IMR-90 (cell line): ENCODE results near the gene TMEM72. TPM values are rescaled to one million over a fixed set of nuclear protein-coding genes. Genes with fewer than 3 reads are reported as not detected.

Experiments used
- ATAC-seq: fragments of 200-7000 bp; cut with Tn5 transposase; 2 replicates; pipeline ENCODE4 v1.9.1; 2020; ENCODE audit warnings: low read depth, mild to moderate bottlenecking, moderate library complexity
- BruUV-seq: library from RNA; stranded (reverse); fragments of 400-500 nt; replicated peaks from 2 replicates; lab custom pipeline; 2021; lab: Mats Ljungman, UMichigan
- CTCF ChIA-PET: fragments of 300-600 bp; formaldehyde crosslinking; extraction: SDS; loops from one replicate; lab custom pipeline; 2021; ENCODE audit warnings: antibody characterized with exemption; lab: Yijun Ruan, JAX
- POLR2A ChIA-PET: fragments of 300-600 bp; sonication (Branson Sonifier 250); formaldehyde crosslinking; loops from one replicate; lab custom pipeline; 2022; ENCODE audit warnings: antibody characterized with exemption; ENCODE audit not compliant: unreplicated experiment; lab: Charles Lee
- DNase-seq: peaks from one replicate; pipeline ENCODE4 v3.0.0; 2013
- H2AFZ ChIP-seq: replicated peaks from 2 replicates; pipeline ENCODE3; 2013; ENCODE audit warnings: low read length, mild to moderate bottlenecking; ENCODE audit not compliant: poor library complexity
- H2AK5ac ChIP-seq: 2 replicates; pipeline ENCODE4 v1.6.1; 2013; ENCODE audit warnings: low read depth, low read length, inconsistent platforms
- H2AK9ac ChIP-seq: replicated peaks from 2 replicates; pipeline ENCODE3; 2013; ENCODE audit warnings: mild to moderate bottlenecking, low read depth, low read length, moderate library complexity; ENCODE audit not compliant: poor library complexity
- H2BK120ac ChIP-seq: 2 replicates; pipeline ENCODE4 v1.6.1; 2013; ENCODE audit warnings: low read depth, low read length, inconsistent platforms
- H2BK15ac ChIP-seq: 3 replicates; pipeline ENCODE4 v1.6.1; 2013; ENCODE audit warnings: low read depth, low read length, inconsistent platforms
- H2BK20ac ChIP-seq: 2 replicates; pipeline ENCODE4 v1.6.1; 2013; ENCODE audit warnings: low read depth, mild to moderate bottlenecking, inconsistent platforms, low read length, moderate library complexity
- H2BK5ac ChIP-seq: 2 replicates; pipeline ENCODE4 v1.6.1; 2013; ENCODE audit warnings: mild to moderate bottlenecking, low read depth, low read length, inconsistent platforms; ENCODE audit not compliant: poor library complexity, severe bottlenecking
- H3K14ac ChIP-seq: replicated peaks from 2 replicates; pipeline ENCODE4 v1.6.1; 2013; ENCODE audit warnings: low read depth, low read length, inconsistent platforms
- H3K18ac ChIP-seq: 2 replicates; pipeline ENCODE4 v1.6.1; 2013; ENCODE audit warnings: low read depth, low read length, control low read depth
- H3K23ac ChIP-seq: 2 replicates; pipeline ENCODE4 v1.6.1; 2013; ENCODE audit warnings: low read depth, low read length, inconsistent platforms
- H3K27ac ChIP-seq: 2 replicates; pipeline ENCODE4 v1.5.1; 2013; ENCODE audit warnings: mild to moderate bottlenecking, control low read depth, low read length; ENCODE audit not compliant: insufficient read depth
- H3K27me3 ChIP-seq: 2 replicates; pipeline ENCODE4 v1.6.1; 2013; ENCODE audit warnings: low read length; ENCODE audit not compliant: control insufficient read depth, insufficient read depth
- H3K36me3 ChIP-seq: 2 replicates; pipeline ENCODE4 v1.6.1; 2013; ENCODE audit warnings: low read length, mixed read lengths; ENCODE audit not compliant: control insufficient read depth, insufficient read depth
- H3K4ac ChIP-seq: 2 replicates; pipeline ENCODE4 v1.6.1; 2013; ENCODE audit warnings: low read depth, low read length, inconsistent platforms
- H3K4me1 ChIP-seq: 2 replicates; pipeline ENCODE4 v1.6.1; 2013; ENCODE audit warnings: low read length, mixed read lengths; ENCODE audit not compliant: control insufficient read depth, insufficient read depth
- H3K4me2 ChIP-seq: 2 replicates; pipeline ENCODE4 v1.6.1; 2013; ENCODE audit warnings: low read depth, mild to moderate bottlenecking, control low read depth, low read length, moderate library complexity
- H3K4me3 ChIP-seq: 2 replicates; pipeline ENCODE4 v1.5.1; 2013; ENCODE audit warnings: low read depth, mild to moderate bottlenecking, control low read depth, low read length, moderate library complexity; ENCODE audit not compliant: insufficient read depth
- H3K56ac ChIP-seq: 2 replicates; pipeline ENCODE4 v1.6.1; 2013; ENCODE audit warnings: low read length, inconsistent platforms; ENCODE audit not compliant: insufficient read depth; ENCODE audit errors: extremely low read depth
- H3K79me1 ChIP-seq, 2 experiments: 2 replicates each; pipeline ENCODE4 v1.6.1; 2013; ENCODE audit warnings: low read length in 2 of 2, inconsistent platforms in 1 of 2, low read depth in 1 of 2
- H3K9ac ChIP-seq: 2 replicates; pipeline ENCODE4 v1.6.1; 2013; ENCODE audit warnings: low read depth, low read length, control low read depth
- H3K9me1 ChIP-seq: 2 replicates; pipeline ENCODE4 v1.6.1; 2013; ENCODE audit warnings: low read length, inconsistent platforms; ENCODE audit not compliant: insufficient read depth
- H3K9me3 ChIP-seq: 2 replicates; pipeline ENCODE4 v1.6.1; 2013; ENCODE audit warnings: low read length; ENCODE audit not compliant: control insufficient read depth, insufficient read depth
- H4K20me1 ChIP-seq: 2 replicates; pipeline ENCODE4 v1.6.1; 2013; ENCODE audit warnings: low read length, inconsistent platforms; ENCODE audit not compliant: insufficient read depth
- H4K5ac ChIP-seq: 2 replicates; pipeline ENCODE4 v1.6.1; 2013; ENCODE audit warnings: mild to moderate bottlenecking, low read depth, low read length, control low read depth
- H4K8ac ChIP-seq, 2 experiments: 2 replicates each; pipeline ENCODE4 v1.6.1; 2013; ENCODE audit warnings: low read depth in 2 of 2, low read length in 2 of 2, control low read depth in 1 of 2, inconsistent platforms in 1 of 2
- H4K91ac ChIP-seq: 2 replicates; pipeline ENCODE4 v1.6.1; 2013; ENCODE audit warnings: low read depth, low read length, inconsistent platforms; ENCODE audit not compliant: insufficient read depth
- CEBPB ChIP-seq: IDR thresholded peaks from 2 replicates; pipeline ENCODE4 v1.6.1; 2012; ENCODE audit warnings: low read depth, low read length, improper control_type of control experiment
- ELK1 ChIP-seq: fragments of 150-350 bp; IDR thresholded peaks from 2 replicates; pipeline ENCODE4 v1.6.1; 2016; ENCODE audit warnings: low read depth, mild to moderate bottlenecking, low read length, moderate library complexity, borderline replicate concordance
- MAFK ChIP-seq: IDR thresholded peaks from 2 replicates; pipeline ENCODE4 v1.6.1; 2012; ENCODE audit warnings: low read depth, low read length, improper control_type of control experiment
- MAZ ChIP-seq: IDR thresholded peaks from 2 replicates; pipeline ENCODE4 v1.6.1; 2012; ENCODE audit warnings: low read depth, mild to moderate bottlenecking, low read length, improper control_type of control experiment, moderate library complexity, borderline replicate concordance
- MXI1 ChIP-seq: IDR thresholded peaks from 2 replicates; pipeline ENCODE4 v1.6.1; 2012; ENCODE audit warnings: low read depth, mild to moderate bottlenecking, low read length, moderate library complexity, borderline replicate concordance
- NFE2L2 ChIP-seq: fragments of 150-350 bp; IDR thresholded peaks from 2 replicates; pipeline ENCODE4 v1.6.1; 2016; ENCODE audit warnings: low read depth, mild to moderate bottlenecking, low read length
- POLR2A ChIP-seq: IDR thresholded peaks from 2 replicates; pipeline ENCODE4 v1.6.1; 2012; ENCODE audit warnings: mild to moderate bottlenecking, low read depth, low read length
- SMC3 ChIP-seq: fragments of 150-350 bp; IDR thresholded peaks from 2 replicates; pipeline ENCODE4 v1.6.1; 2016; ENCODE audit warnings: low read depth, mild to moderate bottlenecking, antibody characterized with exemption, low read length, moderate library complexity
- WGBS, 2 experiments: methylation state at CpG; one replicate each; pipeline versions ENCODE4 v1.1.5 to v1.1.7; 2013; ENCODE audit warnings: missing lambda C conversion rate in 2 of 2; ENCODE audit not compliant: insufficient read length in 1 of 2; ENCODE audit errors: extremely low coverage in 2 of 2; 5-methylcytosine and 5-hydroxymethylcytosine counted together
- dilution Hi-C: fragments of 300-500 bp; cut with HindIII; formaldehyde crosslinking; loops from one replicate; pipeline ENCODE4 v1.14.3; 2018; ENCODE audit warnings: low sequenced_read_pairs; ENCODE audit not compliant: unreplicated experiment
- in situ Hi-C: fragments of 300-500 bp; cut with MboI; formaldehyde crosslinking; loops from 3 replicates; pipeline ENCODE4 v1.14.3; 2019; ENCODE audit warnings: low sequenced_read_pairs, inconsistent platforms, mixed read lengths
- intact Hi-C: fragments of 100-400 bp; cut with micrococcal nuclease; formaldehyde crosslinking; loops from 2 replicates; pipeline ENCODE4 v1.10.0; 2022
- polyA plus RNA-seq, 3 experiments: library from polyadenylated mRNA; depleted of rRNA; stranded (reverse); fragments of >200 nt; gene quantifications; 2 replicates each; pipeline ENCODE4 v1.2.3, GENCODE V29; 2012; ENCODE audit warnings: low replicate concordance in 1 of 3
- total RNA-seq: library from RNA; depleted of rRNA; stranded (reverse); fragments of >200 nt; gene quantifications from 2 replicates; pipeline ENCODE4 v1.2.3, GENCODE V29; 2012

Gene TMEM72
- total and polyA plus RNA-seq, 2 of the 4 experiments (the other 2 are of a cell fraction) = not detected

GRCh38 chr10:44959247-44960087 is 48.3 kb downstream of the TMEM72 start, which contains the start of gene RASSF4:
Gene RASSF4, plus strand, starts transcription at chr10:44959802. Its CDS starts 10,401 bp downstream, at chr10:44970203.
- Histone ChIP-seq H3K27ac (peak within 1 kb of the TSS; percentile 81), H3K79me1 (peaks cover 11 to 27% of the 10 kb centered on the region in 2 experiments; a peak in 3 of 4 replicates), H3K14ac (peak within 1 kb of the TSS; percentile 77), H2AFZ (peak within 1 kb of the TSS; percentile 96), H4K20me1 (no peaks in the 10 kb centered on the region), H3K23ac (peak within 1 kb of the TSS; percentile 75; the same call in 1 of the 2 replicates), H4K8ac (peak within 1 kb of the TSS; percentile 2 to 68; a peak in 2 of 4 replicates), H3K18ac (peak within 1 kb of the TSS; percentile 29; the same call in 1 of the 2 replicates), H3K4me2 (peak within 1 kb of the TSS; percentile 97), H3K9me1 (peaks cover 11% of the 10 kb centered on the region), H3K4ac (peak within 1 kb of the TSS; percentile 82), H3K4me1 (peaks cover 17% of the 10 kb centered on the region), H2BK20ac (no peak within 1 kb of the TSS), H3K9me3 (peaks cover 2% of the 10 kb centered on the region; the same call in 1 of the 2 replicates), H2BK15ac (no peak within 1 kb of the TSS), H2AK5ac (no peak within 1 kb of the TSS; the same call in 1 of the 2 replicates), H3K36me3 (peaks cover 8% of the 10 kb centered on the region; the same call in 1 of the 2 replicates), H3K4me3 (peak within 1 kb of the TSS; percentile 89), H3K56ac (peak within 1 kb of the TSS; percentile 23; the same call in 1 of the 2 replicates), H2AK9ac (peak within 1 kb of the TSS; percentile 74), H4K5ac (peak within 1 kb of the TSS; percentile 71), H3K9ac (peak within 1 kb of the TSS; percentile 78), H2BK5ac (peak within 1 kb of the TSS; percentile 82), H2BK120ac (peak within 1 kb of the TSS; percentile 70), H3K27me3 (no peaks in the 10 kb centered on the region), H4K91ac (peak within 1 kb of the TSS; percentile 14)
- CTCF ChIA-PET = interaction anchor here (0.6 kb wide), 1 partner anchor 21 kb away, joined by 3 read pairs; no protein-coding TSS in a partner anchor
- intact Hi-C loops (no loop called here), in situ Hi-C loops (no loop called here), dilution Hi-C loops (no loop called here)
- WGBS, 2 experiments = 3% methylated on average over 34 of the region's 74 CpGs; no CpG with 5 or more reads in 1 of the 2 experiments
- no TSS peak for BruUV-seq
- TF ChIP-seq ELK1 = no peak
- peak; percentile 52; the same call in 1 of the 2 replicates for TF ChIP-seq MAZ
- TF ChIP-seq CEBPB = peak; percentile 58; the same call in 1 of the 2 replicates
- TF ChIP-seq MAFK = no peak
- TF ChIP-seq SMC3 = no peak
- TF ChIP-seq NFE2L2 = no peak
- TF ChIP-seq POLR2A = peak; percentile 43; the same call in 1 of the 2 replicates
- no peak for TF ChIP-seq MXI1
- POLR2A ChIA-PET = no interaction called here
- DNase-seq = peak; percentile 74
- ATAC-seq = peak; percentile 98
